Measurements from ENCODE around the gene LARP4B. TPM values are rescaled to one million over a fixed set of nuclear protein-coding genes. Genes with fewer than 3 reads are reported as not detected.

Gene LARP4B
- polyA plus RNA-seq, 3 donors, result 7.5 to 15.4 (median 8.8) TPM

DNA sequence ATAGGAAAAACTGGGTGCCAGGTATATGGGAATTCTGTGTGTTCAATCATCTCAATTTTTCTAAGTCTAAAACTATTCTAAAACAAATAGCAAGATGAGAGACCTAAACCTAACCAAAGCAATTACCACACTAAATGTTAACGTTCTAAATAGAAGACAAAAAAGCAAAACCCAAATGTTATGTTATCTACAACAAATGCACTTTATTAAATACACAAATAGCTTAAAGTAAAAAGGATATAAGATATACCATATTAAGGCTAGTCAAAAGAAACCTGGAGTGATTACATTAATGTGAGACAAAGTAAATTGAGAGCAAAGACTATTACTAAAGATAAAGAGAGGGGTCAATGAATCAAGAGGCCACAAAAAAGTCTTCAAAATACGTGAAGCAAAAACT lies 81.4 kb downstream of the LARP4B start:
- no peak overlapping the region for H3K27ac ChIP-seq (ENCODE audit: low read depth, low read length)
- WGBS, 3 donors, result 92 to 97% (median 95%) methylated on average over 2 of the region's 2 CpGs

DNA sequence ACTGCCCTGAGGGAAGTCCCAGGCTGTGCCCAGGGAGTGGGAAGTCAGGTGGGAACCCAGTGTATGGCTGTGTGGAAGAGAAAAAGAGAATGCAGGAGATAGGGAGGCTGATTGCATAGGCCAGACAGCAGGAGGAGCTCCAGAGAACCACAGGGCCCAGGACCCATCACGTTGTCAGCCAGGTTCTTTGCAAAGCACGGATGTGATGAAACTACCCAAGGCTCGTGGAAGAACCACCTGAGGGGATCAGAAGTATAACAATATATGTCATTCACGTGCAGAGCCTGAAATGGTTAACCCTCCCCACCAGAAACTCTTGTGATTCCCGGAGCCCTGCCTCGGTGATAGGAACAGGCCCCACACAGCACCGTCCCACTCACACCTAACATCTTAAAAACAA lies 83.6 kb downstream of the LARP4B start:
- no peak overlapping the region for H3K27ac ChIP-seq (ENCODE audit: low read depth, low read length)
- 49 to 81% (median 80%) methylated on average over 7 of the region's 7 CpGs for WGBS, 3 donors

DNA sequence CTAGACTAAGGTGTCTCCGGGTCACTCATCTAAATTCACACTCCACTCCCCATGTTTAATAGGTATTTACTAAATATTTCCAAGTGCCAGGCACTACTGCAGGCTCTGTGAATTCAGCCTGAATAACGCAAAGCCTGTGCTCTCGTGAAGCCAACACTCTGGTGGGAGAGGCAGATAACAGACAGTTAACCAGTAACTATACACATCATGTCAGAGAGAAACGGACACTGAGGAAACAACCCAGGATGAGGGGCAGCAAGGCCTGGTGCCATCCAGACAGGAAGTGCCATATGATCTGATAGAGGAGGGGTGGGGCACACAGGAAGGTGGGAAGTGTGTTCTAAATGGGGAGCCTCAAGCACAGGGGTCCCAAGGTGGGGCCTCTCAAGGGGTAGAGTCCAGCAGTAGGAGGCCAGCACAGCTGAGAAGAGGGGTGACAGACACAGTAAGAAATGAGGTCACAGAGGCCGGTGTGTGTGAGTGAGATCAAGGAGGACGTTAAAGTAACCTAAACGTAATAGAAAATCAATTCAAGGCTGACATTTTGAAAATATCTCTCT lies 85.3 kb downstream of the LARP4B start:
- 73 to 81% (median 81%) methylated on average over 7 of the region's 7 CpGs for WGBS, 3 donors
- H3K27ac ChIP-seq (ENCODE audit: low read depth, low read length), result no peak overlapping the region

DNA sequence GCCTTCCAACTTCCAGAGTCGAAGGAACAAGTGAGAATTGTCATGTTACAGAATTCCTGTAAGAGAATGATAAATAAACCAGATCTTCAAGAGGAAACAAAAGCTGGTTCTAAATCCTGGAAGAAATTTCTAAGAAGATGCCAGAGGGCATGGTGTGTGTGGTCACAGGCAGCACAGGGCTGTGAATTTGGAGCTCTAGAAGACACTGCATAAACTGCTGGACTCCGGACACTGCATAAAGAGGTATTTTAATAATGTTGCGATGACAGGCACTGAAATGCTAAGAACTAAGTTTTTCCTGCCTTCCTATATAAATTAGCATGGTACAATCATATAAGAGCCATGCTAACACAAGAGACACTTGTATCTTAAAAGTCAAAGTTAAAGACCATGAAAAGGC lies 86.0 kb downstream of the LARP4B start:
- WGBS, 3 donors, result 86 to 88% (median 88%) methylated on average over 3 of the region's 3 CpGs

DNA sequence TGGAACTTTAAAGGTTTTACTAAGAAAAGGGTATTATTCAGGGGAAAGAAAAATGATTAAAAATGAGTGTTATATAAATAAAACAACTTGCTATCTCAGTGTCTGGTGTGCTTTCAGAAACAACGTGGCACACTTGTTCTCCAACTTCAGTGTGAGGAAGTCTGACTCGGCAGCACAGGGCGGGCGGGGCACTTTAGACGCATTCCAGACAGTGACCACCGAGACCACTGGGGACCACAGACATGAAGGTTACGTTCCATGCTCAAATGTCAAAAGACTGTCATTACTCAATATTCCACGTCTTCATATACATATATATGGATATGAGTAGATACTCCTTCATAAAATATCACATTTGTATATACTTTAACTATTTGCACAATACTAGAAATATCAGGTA lies 87.0 kb downstream of the LARP4B start:
- no peak overlapping the region for H3K27ac ChIP-seq (ENCODE audit: low read depth, low read length)
- WGBS, 3 donors, result 58 to 78% (median 59%) methylated on average over 8 of the region's 8 CpGs

More for the DNA sequence above, 86.0 kb downstream of the LARP4B start:
- H3K27ac ChIP-seq (ENCODE audit: low read depth, low read length), result no peak overlapping the region

DNA sequence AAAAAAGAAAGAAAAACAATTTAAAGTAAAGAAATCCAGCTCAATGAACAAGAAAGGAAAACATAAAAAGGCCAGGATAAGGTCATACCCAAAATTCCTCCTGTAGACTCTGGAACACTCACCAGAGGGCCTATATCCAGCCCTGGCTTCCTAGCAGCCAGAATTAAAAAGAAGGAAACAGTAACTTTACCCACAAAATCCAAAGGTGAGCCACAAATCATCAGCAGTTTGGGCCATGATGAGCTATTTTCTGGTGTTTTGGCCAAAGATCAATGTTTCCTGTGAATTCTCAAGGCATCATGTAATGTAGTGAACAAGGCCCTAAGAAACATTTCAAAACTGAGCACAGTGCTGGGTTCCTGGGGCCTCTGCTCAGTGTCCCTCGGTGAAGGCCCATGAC lies 87.8 kb downstream of the LARP4B start:
- WGBS, 3 donors, result 94 to 100% (median 96%) methylated on average over 1 of the region's 1 CpG
- H3K27ac ChIP-seq (ENCODE audit: low read depth, low read length), result no peak overlapping the region

DNA sequence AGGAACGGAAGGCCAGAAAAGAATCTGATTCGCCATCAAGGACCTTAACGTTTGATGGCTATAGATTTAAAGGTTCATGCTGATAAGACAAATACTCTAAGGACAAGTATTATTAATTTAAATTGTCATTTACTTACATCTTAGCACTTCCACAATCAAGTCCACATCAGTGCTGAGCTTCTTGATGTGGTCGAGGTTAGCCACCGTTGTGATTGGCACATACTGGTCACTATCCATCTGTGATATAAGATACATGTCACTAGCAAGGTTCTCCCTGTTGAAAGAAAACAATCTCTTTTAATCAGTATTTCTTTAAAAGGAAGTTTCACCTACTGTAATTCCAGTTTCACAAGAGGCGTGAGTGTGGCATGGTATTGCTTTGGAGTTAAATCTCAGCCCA lies 88.7 kb downstream of the LARP4B start:
- no peak overlapping the region for H3K27ac ChIP-seq (ENCODE audit: low read depth, low read length)
- 80 to 89% (median 86%) methylated on average over 6 of the region's 6 CpGs for whole genome bisulfite sequencing, 3 donors

DNA sequence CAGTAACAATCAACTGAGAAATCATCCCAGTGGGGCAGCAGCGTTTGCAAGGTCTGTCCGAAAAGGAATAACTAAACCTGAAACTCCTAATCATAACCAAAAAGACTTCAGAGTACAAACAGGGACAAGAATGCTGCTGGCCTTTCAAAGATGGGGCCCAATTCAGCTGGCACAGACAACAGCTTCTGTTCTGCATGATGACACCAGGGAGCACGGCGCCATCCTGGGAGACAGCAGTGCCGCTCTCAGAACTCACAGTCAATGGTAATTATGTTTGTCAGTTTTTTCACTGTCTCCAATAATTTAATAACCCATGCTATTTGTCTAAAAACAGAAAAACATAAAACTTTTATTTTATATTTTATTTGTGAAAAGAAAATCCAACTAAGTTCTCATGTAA lies 90.0 kb downstream of the LARP4B start:
- 96 to 98% (median 97%) methylated on average over 5 of the region's 5 CpGs for WGBS, 3 donors
- no peak overlapping the region for H3K27ac ChIP-seq (ENCODE audit: low read depth, low read length)

DNA sequence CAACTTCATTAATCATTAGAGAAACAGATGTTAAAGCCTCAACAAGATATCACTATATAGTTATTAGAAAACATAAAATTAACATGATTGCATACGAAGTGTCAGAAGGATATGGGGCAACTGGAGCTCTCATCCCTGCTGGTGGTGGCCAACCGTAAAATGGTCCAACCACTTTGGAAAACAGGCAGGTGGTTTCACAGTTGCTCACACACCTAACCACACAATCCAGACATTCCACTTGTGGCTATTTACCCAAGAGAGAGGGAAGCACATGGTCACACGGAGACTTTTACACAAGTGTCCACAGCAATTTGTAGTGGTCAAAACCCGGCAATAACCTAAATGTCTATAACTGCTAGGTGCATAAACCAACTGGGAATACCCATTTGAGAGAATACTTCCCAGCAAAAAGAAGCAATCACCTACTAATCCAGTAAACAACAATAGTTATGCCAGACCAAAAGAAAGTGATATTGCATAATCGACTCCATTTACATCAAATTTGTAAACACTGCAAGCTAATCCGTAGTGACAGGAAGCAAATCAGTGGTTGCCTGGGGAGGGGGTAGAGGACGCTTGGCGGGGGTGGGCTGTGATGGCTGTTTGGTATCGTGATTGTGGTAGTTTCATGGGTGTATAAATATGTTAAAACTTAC lies 91.8 kb downstream of the LARP4B start:
- 76 to 92% (median 87%) methylated on average over 9 of the region's 9 CpGs for WGBS, 3 donors
- H3K27ac ChIP-seq (ENCODE audit: low read depth, low read length), result no peak overlapping the region

DNA sequence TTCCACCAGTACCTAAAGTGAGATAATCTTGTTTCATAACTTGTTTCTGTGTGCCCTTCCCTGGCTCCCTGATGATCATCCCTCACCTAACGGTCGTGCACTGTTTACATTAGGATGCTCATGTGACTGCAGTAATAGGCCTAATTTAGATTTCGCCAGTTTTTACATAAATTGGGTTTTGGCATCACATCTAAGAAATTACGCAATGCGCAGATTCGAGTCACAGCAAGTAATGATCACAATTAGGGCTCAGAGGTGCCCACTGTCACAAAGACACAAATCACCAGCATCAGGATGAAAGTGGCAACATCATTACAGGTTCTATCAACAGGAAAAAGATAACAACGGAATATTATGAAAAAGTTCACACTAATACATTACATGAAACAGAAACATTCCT lies 94.7 kb downstream of the LARP4B start:
- 74 to 78% (median 76%) methylated on average over 7 of the region's 7 CpGs for WGBS, 3 donors
- H3K27ac ChIP-seq (ENCODE audit: low read depth, low read length), result no peak overlapping the region

DNA sequence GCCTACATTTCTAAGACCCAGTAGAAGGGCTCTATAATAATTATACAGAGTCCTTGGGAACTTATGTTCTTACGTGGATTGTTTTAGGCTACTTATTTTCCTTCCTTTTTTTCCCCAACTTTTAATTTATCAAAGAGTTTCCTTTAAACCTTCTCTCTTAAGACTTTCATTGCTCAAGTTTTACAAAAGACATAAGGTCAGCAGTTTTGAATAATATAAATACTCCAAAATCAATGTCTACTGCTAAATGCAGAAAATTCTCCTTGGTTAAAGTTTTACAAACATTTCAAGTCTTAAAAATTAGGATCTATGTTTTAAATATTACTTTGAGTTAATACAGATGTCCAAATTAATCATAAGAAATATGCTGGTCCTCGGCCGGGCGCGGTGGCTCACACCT lies 97.0 kb downstream of the LARP4B start:
- WGBS, 3 donors, result 96 to 98% (median 97%) methylated on average over 5 of the region's 5 CpGs
- no peak overlapping the region for H3K27ac ChIP-seq (ENCODE audit: low read depth, low read length)

DNA sequence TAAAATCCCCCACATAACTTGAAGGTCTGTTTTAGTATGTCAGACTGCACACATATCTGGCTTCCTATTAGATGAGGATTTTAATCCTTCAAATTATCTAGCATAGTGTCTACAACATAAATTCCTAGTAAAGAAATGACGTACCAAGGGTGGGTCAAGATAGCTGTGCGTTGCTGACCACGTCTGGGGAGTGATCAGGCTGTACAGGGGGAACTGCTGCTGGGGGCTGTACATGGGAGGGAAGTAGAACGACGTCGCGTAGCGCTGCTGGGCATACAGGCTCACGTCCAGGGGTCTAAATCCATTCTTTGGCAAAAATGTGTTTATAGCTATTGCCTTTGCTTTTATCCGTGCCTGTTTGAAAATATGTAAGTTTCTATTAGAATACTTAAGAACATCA lies 102.3 kb downstream of the LARP4B start:
- H3K27ac ChIP-seq (ENCODE audit: low read depth, low read length), result no peak overlapping the region
- 93 to 96% (median 96%) methylated on average over 10 of the region's 10 CpGs for WGBS, 3 donors

DNA sequence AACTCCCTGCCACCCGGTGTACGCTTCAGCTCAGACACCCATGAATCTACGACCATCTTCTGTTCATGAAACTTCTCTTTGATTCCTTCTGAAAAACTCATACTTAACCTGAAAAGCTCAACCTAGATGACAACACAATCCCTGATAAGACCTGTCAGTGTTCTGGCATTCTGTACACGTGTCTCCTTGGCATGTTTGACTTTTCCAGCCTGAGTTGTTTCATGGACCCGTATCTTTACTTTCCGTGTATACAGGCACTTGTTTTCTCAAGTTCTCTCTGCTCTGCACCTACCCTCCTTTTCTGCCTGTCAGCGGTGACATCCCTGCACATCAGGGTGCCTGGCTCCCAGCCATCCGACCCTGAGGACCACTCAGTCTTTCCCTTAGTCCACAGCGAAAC lies 103.3 kb downstream of the LARP4B start:
- WGBS, 3 donors, result 84 to 97% (median 93%) methylated on average over 9 of the region's 9 CpGs
- no peak overlapping the region for H3K27ac ChIP-seq (ENCODE audit: low read depth, low read length)

DNA sequence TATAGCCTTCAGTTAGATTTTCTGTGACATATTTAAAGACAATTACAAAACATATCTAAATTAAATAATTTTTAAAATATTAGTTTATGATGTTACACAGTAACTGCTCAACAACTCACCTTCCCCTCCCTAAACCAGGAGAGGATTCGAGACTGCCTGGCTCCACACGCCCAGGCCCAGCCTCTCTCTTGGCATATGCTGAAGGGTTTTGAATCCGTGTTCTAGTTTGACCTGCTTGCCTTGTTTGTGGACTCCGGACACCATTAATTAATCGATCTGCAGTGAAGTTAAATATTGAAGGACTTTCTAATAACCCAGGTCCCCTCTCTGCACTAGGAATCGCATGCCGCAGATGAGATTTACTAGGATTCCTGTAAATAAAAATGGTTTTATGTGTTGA lies 106.6 kb downstream of the LARP4B start:
- WGBS, 3 donors, result 72 to 97% (median 97%) methylated on average over 7 of the region's 7 CpGs
- no peak overlapping the region for H3K27ac ChIP-seq (ENCODE audit: low read depth, low read length)

DNA sequence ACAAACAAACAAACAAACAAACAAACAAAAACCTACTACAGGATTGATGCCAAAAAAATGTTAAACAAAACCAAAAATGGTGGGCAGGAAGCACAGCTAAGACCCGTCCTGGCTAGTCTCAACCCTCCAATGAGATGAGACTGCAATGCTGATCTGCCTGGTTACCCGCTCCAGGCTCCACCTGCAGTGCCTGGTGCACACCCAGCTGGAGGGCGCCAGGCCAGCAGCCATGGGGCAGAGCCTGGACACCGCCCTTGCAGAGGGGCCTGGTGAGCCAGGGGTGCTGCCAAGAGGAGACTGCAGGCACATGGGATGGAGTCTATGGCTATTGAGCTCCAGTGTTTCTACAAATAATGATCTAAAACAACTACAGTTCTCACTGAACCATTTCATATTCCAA lies 107.0 kb downstream of the LARP4B start:
- 93 to 95% (median 94%) methylated on average over 4 of the region's 4 CpGs for WGBS, 3 donors
- no peak overlapping the region for H3K27ac ChIP-seq (ENCODE audit: low read depth, low read length)

DNA sequence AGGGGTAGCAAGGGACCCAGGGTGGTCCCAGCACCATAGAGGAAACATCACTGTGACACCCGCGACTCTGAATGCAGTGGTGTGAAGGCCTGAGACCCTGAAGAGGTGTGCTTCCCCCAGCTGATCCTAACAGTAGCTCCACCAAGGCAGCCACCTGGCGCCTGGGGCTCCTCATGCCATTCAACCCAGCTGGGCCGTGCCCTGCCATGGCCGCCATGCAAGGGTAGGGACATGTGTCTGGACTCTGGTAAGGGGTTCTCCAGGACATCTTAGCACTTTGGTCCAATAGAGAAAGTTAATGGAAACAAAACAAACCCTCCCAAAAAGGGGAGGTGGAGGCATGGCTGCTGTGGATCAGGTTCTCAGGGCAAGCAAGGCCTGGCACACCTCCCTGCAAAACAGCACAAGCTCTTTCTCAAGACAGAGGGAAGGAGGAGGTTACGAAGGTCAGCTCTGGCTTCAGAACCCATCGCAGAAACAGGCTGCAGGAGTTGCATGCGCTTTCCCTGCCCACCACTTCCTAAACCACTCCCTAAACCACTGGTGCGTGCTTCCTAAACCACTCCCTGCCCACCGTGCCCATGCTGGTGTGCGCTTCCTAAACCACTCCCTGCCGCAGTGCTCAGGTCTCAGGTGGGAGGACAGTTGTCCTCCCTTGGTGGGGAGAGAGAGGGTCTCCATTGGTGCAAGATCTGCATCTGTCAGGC lies 108.7 kb downstream of the LARP4B start:
- no peak overlapping the region for H3K27ac ChIP-seq (ENCODE audit: low read depth, low read length)
- 78 to 91% (median 78%) methylated on average over 12 of the region's 12 CpGs for WGBS, 3 donors

DNA sequence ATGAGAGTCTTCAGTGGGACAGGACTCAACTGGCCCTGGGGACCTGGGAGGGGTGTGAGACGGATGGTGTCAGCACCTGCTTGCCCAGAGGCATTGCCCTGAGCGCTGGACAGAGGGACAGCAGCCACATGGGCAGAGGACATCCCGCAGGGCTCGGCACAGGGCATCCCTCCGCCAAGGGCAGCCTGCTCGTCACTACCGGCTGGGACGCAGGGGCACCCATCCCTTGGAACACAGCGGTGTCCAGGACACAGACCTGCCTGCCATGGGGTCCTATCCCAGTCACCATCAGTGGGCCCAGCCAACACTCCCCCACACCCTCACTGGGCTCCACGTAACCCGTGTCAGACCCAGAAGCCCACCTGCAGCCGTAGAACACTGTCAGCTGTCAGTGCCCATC lies 109.3 kb downstream of the LARP4B start:
- 97 to 98% (median 97%) methylated on average over 12 of the region's 12 CpGs for WGBS, 3 donors
- no peak overlapping the region for H3K27ac ChIP-seq (ENCODE audit: low read depth, low read length)

DNA sequence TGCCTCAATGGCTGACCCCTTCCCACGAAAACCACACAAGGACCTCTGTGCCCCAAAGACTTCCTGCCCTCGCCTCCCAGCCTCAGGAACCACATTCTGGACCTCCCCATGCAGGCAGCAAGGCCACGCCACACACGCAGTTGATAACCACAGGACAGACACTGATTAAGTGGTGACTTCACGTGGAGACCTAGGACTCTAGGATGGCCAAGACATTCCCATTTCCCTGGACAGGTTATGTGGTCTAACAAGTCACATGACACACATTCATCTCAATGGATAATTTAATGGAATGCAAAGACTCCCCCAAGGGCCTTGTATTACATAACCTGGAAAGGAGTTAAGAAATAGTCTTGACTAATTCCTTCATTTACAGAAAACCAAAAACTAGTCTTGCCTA lies 110.2 kb downstream of the LARP4B start:
- 64 to 92% (median 64%) methylated on average over 5 of the region's 5 CpGs for WGBS, 3 donors
- H3K27ac ChIP-seq (ENCODE audit: low read depth, low read length), result no peak overlapping the region

DNA sequence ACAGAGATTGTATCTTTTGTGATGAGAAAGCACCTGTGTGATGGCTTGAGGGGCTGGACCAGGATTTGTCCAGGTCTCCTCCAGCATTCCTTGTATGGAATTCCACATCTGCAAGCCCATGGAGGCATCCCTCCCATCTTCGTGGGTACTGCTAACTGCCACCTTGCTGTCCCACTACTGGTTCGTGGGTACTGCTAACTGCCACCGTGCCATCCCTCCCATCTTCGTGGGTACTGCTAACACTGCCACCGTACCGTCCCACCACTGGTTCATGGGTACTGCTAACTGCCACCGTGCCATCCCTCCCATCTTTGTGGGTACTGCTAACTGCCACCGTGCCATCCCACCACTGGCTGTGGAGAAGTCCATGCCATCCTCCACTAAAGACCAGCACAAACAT lies 111.7 kb downstream of the LARP4B start:
- WGBS, 3 donors, result 93% methylated on average over 8 of the region's 8 CpGs
- no peak overlapping the region for H3K27ac ChIP-seq (ENCODE audit: low read depth, low read length)

DNA sequence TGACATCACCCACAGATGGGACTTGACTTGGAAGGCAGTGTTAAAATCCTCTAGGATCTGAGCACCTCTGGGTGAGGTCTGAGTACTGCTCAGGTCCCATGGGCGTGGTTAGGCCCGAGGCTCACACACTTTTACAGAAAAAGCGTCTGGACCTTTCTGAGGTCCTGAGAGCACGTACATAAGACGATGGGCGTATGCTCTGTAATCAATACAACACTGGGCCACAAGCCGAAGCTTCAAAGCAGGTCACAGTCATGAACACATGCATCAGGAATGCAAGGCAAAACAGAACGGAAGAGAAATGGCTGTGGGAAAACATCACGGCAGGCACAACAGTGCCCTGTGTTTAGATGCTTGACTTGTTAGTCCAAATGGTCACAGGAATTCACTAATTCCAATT lies 112.2 kb downstream of the LARP4B start:
- WGBS, 3 donors, result 71 to 80% (median 73%) methylated on average over 9 of the region's 9 CpGs
- no peak overlapping the region for H3K27ac ChIP-seq (ENCODE audit: low read depth, low read length)

All from adipose tissue (tissue), 3 donors.